ENCODE results near the gene HAS3.

The HAS3 gene

DNA sequence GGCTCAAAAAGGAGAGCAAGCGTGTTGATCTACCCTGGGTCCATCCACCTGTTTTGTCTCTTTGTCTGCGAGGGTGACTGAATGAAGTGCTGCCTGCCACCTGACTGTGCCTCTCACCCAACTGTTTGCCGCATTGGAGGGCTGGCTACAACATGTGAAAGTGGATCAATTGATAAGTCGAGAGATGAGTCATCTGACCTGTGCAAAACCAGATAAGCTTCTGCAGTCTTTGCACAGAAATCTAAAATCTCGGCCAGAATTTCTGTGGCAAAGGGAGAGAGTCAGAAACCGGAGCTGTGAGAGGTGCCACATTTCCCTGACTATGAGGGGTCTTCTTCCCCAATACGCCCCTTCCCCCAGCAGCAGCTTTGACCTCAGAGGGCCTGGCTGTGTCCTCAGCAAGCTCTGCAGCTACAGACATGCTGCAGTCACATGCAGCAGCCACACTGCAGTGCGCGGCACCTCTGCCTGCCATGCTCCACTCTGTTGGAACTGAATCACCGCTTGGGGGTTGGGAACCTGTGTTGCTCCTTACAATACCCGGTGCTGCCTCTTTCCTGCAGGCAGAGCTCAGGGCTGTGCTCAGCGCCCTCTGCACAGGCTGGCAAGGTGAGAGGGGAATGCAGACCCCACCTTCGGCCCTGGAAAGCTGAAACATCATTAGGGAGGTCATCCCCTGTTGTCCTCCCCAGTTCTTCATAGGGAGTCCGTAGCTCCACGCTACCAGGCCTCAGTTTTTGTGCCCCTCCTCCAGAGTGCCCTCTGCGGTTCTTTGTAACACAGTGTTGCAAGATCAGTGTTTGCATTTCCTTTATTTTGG lies 16.2 kb upstream of the HAS3 start:
- no peak for DNase-seq (ENCODE audit: low read depth in 4 of 4, low spot score in 1 of 4)

DNA sequence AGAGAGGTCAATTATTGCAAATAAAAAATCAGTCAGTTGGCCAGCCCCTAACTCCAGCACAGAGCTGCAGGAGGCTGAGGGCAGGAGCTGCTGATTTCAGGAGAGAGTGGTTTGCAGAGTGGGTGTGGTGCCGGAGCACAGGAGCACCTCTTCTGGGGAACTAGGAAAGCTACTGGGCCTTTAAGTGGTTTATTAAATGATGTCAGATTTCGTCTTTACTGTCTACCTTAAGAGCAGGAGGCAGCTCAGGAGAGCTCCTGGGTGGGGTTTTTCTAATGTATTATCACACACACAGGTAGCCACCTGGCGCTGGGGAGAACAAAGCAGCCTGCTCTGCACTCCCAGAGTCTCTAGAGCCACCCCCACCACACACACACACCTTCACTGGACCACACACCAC lies 11.5 kb upstream of the HAS3 start:
- DNase-seq (ENCODE audit: low read depth in 4 of 4, low spot score in 1 of 4), result no peak

DNA sequence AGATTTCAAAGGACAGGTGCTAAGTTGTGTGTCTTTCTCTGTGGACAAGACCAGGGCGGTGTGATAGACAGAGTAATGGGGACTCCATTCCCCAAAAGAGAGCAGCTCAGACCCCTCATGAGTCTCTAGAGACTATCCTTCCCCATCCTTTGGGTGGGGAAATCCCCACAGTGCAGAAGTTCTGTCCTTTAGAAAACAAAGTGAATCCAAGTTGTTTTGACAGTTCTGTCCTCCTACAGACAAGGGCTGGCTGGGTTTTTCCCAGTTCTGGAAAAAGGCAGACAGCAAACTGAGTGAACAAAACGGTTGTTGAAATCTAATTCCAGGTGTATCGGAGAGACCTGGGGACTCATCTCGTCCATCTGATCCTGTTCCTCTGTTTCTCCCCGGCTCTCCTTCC lies 11.0 kb upstream of the HAS3 start:
- DNase-seq (ENCODE audit: low read depth in 4 of 4, low spot score in 1 of 4), result no peak

DNA sequence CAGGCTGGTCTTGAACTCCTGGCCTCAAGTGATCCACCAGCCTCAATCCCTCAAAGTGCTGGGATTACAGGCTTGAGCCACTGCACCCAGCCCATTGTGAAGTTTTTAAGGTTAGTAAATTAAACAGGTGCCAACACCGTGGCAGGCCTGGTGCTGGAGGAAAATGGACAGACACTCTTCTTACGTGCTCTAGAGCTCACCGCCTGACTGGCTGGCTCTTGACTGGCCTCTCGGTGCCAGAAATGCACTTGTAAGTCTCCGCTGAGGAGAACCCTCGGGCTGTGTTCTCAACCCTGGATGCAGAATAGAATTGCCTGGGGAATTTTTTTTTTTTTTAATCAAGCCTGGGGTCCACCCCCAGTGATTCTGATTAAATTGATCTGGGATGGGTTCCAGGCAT lies 10.3 kb upstream of the HAS3 start:
- no peak for DNase-seq (ENCODE audit: low read depth in 4 of 4, low spot score in 1 of 4)

DNA sequence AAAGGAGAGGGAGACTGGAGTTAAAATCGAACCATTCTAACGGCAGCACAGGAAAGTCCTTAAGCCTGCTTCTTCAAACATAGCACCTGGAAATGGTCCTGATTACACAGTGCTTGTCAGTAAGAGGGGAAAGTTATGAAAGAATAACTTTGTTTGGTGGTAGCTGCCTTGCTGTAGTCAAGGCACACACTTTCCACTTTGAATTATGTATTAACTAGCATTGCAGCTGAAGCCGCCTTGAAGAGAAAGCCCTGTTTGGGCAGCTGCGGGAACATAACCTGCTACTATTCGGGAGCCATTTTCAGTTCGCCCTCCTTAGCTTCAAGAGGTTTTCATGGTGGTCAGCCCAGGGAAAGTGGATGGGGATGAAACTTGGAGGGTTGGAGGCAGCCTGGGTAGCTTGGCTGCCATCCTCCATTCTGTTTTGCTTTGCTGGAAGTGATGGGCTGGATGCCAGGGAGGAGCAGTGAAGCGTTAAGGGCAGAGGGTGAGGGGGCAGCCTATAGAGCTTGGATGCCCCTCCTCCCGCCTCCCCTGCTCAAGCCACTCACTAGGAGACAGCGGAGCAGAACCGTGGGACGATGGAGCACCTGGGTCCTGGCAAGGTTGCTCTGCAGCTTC lies 5.3 kb upstream of the HAS3 start:
- DNase-seq (ENCODE audit: low read depth in 4 of 4, low spot score in 1 of 4), result no peak

DNA sequence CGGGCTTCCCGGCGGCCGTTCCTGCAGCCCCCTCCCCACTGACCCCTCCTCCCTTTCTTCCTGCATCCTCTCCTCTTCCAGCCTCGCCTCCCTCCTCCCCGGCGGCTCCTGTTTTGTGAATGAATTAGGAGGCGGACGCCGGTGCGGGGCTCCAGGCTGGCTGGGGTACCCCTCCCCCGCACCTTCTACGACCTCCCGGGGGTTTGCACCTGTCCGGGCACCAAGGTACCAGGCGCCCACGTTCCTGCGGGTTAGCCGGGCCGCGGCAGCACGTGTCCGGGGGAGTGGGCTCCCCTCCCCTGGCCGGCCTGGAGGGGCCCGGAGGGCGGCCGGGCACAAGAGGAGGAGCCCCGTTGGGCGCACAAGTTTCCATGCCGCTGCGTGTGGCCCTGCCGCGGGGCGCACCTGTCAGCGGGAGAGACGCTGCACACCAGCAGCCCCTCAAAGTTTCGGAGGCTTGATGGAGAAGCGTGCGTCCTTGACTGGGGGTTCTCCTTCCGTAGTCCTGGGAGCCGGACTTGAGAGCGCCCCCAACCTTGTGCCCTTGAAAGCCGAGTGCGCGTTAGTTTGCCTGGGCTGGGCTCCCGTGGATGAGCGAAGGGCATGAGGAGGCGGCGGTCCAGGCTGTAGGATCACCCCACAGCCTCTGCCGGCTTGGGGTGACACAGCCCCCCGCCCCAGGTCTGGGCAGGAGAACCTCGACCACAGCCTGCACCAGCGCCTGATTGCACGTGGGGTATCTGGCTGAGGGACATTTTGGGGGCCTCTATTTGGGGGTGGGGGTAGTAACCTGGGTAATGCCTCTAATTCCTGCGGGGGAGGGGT lies 1.2 kb downstream of the HAS3 start:
- DNase-seq (ENCODE audit: low read depth in 4 of 4, low spot score in 1 of 4), result no peak

DNA sequence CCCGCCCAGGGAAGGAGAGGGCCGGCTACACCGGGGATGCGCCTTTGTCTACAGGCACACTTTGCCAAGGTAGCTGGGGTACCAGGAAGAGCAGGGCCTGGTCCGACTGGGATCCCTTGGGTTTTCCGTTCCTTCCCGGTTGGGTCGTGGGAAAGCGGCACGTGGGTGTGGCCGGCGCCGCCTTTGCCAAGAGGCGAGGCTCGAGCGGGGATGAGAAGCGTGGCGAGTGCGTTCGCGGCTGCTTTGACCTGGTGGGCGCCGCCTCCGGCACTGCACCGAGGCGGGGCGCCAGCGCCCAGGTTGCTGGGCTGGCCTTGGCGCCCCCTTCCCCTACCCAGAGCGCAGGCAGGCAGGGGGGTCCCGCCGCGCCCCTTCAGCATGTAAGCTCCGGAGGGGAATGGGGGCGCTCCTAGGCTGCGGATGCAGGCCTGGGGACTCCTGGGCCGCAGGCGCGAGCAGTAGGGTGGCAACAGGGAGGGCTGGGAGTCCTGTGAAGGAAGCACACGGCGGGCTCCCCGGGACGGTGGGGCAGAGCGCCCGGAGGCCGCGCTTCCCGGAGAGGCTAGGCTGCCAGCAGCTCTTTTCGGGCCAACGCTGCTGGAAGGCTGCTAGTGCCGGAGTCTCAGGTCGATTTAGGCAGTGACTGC lies 2.0 kb downstream of the HAS3 start:
- DNase-seq (ENCODE audit: low read depth in 4 of 4, low spot score in 1 of 4), result no peak

DNA sequence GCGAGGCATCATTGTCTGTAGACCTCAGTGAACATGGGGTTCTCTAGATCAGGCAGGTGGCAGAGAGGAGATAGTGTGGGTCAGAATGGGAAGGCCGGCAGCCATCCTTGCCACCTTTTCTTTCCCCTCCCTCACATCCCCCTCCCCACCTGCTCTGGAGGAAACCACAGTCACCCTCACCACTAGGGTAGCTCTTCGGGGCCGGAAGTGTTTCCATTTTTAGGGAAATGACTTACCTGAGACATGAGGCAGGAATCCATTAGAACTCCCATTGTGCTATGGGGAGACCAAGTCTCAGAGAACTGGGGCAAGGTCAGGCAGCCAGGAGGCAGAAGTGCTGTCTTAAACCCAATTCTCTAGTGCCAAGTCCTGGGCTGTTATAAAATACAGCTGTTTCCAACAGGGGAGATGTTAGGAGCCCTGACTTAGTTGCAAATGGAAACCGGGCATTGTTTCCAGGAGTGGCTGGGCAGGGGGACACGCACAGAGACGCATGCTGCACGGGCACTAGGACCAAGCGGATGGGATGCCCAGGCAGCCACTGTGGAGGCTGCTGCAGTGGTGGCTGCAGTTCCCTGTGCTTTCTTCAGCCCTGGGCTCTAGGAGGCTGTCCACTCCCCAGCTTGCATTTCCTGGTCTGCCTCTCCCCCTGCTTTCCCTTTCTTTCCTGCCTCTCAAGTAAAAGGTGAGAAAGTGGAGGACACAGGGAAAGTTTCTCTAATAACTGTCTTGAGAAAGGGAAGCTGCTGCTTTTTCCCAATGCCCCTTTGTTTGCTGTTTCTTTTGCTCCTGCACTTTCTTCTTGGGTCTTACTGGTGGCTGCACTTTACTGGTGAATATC lies 2.8 kb downstream of the HAS3 start:
- DNase-seq (ENCODE audit: low read depth in 4 of 4, low spot score in 1 of 4), result no peak

DNA sequence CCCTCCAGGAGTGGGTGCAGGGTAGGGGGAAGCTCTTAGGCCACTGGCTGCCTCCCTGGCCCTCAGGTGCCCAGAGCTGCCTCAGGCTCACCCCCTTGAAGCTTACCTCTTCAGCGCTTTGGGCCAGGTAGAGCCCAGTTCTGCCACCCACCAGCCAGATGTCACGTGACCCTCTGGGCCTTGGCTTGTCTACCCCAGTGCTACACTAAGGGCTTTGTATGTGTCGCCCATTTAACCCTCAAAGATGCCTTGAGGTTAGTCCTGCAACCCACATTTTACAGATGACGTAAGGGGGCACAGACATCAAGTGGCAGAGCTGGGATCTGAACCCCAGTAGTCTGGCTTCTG lies 3.4 kb downstream of the HAS3 start:
- no peak for DNase-seq (ENCODE audit: low read depth in 4 of 4, low spot score in 1 of 4)

DNA sequence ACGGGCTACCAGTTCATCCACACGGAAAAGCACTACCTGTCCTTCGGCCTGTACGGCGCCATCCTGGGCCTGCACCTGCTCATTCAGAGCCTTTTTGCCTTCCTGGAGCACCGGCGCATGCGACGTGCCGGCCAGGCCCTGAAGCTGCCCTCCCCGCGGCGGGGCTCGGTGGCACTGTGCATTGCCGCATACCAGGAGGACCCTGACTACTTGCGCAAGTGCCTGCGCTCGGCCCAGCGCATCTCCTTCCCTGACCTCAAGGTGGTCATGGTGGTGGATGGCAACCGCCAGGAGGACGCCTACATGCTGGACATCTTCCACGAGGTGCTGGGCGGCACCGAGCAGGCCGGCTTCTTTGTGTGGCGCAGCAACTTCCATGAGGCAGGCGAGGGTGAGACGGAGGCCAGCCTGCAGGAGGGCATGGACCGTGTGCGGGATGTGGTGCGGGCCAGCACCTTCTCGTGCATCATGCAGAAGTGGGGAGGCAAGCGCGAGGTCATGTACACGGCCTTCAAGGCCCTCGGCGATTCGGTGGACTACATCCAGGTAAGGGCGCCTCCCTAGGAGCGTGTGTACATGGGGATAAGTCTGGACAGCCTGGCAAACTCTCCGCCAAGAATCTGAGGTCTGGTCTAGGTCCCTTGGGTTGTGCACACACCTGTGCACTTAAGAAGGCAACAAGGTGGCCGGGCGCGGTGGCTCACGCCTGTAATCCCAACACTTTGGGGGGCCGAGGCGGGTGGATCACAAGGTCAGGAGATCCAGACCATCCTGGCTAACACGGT lies 4.2 kb downstream of the HAS3 start:
- DNase-seq (ENCODE audit: low read depth in 4 of 4, low spot score in 1 of 4), result no peak

DNA sequence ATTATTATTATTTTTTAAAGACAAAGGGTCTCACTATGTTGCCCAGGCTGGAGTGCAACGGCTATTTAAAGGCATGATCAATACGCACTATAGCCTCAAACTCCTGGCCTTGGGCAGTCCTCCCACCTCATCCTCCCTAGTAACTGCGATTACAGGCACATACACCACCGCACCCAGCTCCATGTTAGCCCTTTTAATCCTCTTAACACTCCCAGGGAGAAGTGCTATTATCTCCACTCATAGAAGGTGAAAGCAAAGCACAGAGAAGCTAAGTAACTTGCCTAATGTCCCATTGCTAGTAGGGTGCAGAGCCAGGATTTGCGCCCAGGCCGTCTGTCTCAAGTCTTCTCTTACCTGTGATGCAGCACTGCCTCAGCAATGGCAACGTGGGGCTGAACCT lies 5.0 kb downstream of the HAS3 start:
- DNase-seq (ENCODE audit: low read depth in 4 of 4, low spot score in 1 of 4), result no peak

DNA sequence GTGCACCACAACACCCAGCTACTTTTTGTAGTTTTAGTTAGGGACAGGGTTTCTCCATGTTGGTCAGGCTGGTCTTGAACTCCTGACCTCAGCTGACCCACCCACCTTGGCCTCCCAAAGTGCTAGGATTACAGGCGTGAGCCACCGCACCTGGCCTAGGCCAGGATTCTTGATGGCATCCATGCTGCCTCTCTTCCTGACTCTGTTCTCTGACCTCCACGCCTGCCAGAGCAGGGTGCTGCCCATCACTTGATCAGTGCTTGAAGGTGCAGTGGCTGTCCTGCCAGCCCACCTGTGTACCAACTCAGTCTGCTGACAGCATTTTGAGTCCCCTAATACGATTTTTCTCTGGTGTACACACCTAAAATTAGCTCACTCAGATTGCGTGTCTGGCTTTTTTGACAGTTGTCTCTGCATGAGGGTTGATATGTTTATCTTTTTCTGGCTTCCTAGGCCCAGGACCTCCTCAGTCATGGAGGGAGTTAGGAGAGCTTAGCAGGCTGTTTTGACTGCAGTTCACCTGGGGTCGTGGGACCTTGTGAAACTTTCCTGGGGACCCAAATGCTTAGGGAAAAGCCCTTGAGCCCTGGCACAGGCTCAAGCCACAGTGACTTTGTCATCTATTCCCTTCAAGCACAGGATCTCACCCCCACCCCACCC lies 5.9 kb downstream of the HAS3 start:
- no peak for DNase-seq (ENCODE audit: low read depth in 4 of 4, low spot score in 1 of 4)

DNA sequence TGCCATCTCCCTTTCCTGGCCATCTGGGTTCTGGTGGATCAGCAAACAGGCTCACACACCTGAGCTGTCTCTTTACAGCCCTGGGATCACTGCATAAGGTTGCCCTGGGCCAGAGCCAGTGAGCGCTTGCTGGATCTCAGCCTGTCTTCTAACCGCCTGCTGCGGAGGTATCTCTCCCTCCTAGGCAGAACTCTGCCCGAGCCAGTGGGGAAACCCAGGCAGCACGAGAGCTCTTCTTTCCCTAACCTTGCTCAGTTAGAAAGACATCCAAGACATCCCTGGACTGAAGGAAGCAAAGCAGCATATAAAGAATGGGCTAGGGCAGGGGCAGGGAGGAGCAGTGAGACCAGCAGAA lies 6.4 kb downstream of the HAS3 start:
- DNase-seq (ENCODE audit: low read depth in 4 of 4, low spot score in 1 of 4), result no peak

DNA sequence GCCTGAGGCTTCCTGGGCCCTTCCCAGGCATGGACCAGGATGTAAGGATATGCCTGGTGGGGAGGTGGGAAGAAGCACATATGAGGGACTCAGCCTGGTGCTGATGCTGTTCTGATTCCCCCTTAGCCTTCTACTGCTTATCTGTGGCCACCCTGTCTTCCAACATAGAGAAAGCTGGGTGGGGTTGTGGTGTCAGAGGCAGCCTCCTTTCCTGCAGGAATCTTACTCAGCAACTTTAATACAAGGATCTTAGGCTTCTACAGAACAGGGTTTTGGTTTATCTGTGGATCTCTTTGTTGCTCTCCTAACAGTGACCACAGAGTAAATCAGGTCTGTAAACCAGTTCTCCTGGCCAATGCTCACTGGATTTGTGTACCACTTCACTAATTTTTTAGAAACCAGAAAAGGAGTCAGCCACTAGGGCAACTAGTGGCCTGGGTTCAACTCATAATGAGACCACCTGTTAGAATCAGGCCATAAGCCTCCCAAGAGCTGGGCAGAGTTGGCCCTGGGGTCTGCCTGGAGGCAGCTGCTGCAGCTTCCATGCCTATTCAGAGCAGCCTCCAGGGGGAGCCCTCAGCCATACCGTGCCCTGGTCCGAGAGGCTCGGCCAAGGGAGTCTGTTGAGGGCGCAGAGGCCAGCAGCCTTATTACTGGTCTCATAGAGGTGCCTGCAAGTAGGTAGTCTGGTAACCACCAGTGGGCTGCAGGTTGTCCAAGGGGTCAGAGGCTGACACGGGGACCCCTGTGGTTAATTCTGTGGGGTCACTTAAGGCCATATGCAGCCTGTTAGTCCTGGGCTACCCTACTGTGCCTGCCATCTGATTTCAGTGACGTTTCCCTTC lies 7.1 kb downstream of the HAS3 start:
- peak in 3 of 4 experiments; percentile 33 to 54 (median 39) for DNase-seq (ENCODE audit: low read depth in 4 of 4, low spot score in 1 of 4)

DNA sequence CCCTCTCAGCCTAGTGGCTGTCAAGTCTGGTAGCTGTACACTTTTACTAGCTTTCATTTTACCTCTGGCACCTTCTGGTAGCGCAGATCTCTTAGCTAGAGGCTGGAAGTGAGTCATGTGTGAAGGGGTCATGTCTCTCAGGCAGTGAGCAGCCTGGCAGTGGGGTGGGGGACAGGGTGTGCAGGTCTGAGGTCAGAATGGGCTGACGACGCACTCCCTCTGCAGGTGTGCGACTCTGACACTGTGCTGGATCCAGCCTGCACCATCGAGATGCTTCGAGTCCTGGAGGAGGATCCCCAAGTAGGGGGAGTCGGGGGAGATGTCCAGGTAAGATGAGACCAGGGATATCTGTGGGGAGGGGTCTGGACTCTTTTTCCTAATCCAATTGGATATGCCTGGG lies 7.8 kb downstream of the HAS3 start:
- no peak for DNase-seq (ENCODE audit: low read depth in 4 of 4, low spot score in 1 of 4)

DNA sequence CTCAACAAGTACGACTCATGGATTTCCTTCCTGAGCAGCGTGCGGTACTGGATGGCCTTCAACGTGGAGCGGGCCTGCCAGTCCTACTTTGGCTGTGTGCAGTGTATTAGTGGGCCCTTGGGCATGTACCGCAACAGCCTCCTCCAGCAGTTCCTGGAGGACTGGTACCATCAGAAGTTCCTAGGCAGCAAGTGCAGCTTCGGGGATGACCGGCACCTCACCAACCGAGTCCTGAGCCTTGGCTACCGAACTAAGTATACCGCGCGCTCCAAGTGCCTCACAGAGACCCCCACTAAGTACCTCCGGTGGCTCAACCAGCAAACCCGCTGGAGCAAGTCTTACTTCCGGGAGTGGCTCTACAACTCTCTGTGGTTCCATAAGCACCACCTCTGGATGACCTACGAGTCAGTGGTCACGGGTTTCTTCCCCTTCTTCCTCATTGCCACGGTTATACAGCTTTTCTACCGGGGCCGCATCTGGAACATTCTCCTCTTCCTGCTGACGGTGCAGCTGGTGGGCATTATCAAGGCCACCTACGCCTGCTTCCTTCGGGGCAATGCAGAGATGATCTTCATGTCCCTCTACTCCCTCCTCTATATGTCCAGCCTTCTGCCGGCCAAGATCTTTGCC lies 9.0 kb downstream of the HAS3 start:
- DNase-seq (ENCODE audit: low read depth in 4 of 4, low spot score in 1 of 4), result no peak

DNA sequence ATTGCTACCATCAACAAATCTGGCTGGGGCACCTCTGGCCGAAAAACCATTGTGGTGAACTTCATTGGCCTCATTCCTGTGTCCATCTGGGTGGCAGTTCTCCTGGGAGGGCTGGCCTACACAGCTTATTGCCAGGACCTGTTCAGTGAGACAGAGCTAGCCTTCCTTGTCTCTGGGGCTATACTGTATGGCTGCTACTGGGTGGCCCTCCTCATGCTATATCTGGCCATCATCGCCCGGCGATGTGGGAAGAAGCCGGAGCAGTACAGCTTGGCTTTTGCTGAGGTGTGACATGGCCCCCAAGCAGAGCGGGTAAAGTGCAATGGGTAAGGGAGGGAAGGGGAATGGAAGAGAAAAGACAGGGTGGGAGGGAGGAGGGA lies 9.5 kb downstream of the HAS3 start:
- no peak for DNase-seq (ENCODE audit: low read depth in 4 of 4, low spot score in 1 of 4)

DNA sequence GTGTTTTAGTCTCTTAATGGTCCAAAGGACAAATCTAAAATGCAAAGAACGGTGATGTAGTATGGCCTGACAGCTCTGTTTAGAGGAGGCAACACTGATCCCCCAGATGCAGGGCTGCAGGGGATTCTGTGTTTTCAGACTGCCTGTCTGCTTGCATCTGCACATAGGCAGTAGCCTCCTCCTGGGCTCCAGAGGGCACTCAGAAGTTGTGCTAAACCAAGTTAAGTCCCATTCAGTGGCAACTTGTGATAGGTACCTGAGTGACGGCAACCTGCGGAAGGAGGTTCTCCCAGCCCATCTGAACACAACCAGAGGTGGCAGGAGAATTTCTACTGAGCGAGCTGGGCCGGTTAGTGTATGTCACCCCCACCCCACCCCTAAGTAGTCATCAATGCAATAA lies 9.9 kb downstream of the HAS3 start:
- DNase-seq (ENCODE audit: low read depth in 4 of 4, low spot score in 1 of 4), result no peak

All from stimulated activated CD4-positive, alpha-beta T cell treated with anti-CD3 and anti-CD28 coated beads, Interleukin-1b, Interleukin-23, amount 100 ng/mL, for 24 hours (primary cell).